NCI-H187 (cell line): ENCODE measurements around the gene CCDC197.

Experiments
- DNase-seq, 2 experiments: peaks; one replicate each; lab custom pipeline; 2025; lab: John Stamatoyannopoulos, UW

The CCDC197 gene

DNA sequence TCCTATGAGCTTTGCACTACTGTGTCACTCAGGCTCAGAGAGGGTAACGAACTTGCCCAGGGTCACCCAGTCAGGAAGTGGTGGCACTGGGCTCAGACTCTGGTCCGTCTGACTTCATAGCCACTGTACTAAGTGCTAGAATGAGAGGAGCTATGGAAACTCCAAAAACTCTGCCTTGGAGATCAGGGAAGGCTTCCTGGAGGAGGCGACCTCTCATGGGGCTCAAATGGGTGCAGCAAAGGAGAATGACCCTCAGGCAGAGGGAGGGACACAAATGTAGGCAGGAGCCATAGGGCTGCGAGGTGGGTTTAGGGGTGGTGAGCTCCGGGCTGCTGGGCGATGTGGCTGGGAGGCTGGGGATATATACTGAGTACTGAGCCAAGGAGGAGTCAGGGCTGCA is 3.2 kb downstream of the CCDC197 start:
- no peak for DNase-seq

DNA sequence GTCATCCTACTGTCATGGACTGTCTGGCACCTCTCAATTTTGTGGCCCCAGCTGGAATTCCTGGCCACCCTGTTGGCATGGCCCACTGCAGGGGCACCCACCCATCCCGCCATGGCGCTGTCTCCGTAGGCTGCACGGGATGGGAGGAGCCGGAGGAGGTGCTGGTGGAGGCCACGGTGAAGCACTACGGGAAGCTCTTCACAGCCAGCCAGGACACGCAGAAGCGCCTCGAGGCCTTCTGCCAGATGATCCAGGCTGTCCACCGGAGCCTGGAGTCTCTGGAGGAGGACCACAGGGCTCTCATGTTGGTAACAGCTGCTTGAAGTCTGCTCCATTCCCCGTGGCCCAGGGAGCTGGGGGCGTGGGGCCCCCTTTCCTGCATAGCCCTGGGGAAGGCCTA is 3.9 kb downstream of the CCDC197 start:
- no peak for DNase-seq

DNA sequence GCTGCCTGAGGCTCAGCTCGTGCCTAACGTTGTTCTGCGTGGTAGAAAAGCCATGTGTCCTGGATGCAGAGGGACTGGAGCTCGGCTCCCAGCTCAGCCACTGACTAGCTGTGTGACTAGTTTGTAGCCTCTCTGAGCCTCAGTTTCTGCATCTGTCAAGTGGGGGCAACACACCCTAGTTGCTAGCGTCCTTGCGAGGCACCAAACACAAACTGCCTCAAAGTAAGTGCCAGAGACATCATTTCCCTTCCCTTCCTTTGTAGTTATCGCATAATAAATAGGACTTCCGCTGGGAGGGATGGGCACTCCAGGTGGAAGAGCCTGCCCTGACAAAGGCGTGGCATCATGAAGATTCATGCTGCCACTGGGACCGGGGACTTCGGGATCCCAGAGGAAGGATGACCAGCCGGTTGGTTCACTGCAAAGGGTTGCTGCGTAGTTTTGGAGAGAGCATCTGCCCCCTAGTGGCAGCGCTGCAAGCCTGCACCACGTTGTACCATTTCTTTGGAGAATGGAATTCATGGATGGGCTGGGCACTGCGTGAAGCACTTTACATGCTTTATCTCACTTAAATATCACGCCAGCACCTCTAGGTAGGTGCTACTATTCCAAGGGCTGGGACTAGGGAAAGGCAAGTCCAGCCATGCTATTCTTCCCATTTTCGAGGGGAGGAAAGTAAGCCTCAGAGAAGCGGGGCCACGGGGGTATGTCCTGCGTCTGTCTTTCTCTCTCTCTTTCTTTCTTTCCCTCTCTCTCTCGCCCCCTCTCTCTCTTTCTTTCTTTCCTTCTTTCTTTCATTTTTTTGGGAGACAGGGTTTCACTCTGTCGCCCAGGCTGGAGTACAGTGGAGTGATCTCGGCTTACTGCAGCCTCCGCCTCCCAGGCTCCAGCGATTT is 4.6 kb downstream of the CCDC197 start:
- peak in 1 of 2 experiments; percentile 21 for DNase-seq

DNA sequence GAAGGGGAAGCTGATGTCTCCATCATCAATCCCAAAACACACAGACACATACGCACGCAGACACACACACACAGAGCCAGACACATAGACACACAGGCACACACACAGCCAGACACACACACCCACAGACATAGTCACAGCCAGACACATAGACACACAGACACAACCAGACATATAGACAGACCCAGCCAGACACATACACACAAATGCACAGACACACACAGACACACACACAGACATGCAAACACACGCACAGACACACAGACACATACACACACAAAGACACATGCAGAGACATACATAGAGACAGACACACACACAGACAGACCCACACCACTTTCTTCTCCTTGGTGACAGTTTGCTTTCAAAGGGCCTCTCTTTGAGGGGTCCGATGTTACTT is 6.3 kb downstream of the CCDC197 start:
- no peak for DNase-seq

DNA sequence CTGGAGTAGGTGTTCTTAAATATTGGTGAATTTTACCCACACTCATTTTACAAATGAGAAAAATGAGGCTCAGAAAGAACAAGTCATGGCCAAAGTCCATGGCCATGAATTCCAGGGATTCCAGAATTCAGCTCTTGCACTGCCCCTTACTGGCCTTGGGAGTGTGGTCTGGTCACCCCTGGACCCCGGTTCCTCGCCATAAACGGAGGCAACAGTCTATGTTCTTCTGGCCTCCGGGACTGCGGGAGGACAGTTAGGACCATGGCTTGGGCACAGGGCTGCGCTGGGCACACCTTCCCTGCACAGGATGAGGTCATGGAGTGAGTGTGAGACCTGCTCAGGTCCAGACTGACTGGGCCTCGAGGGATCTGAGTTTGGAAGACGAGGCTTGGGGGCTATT is 6.9 kb downstream of the CCDC197 start:
- DNase-seq, result no peak

DNA sequence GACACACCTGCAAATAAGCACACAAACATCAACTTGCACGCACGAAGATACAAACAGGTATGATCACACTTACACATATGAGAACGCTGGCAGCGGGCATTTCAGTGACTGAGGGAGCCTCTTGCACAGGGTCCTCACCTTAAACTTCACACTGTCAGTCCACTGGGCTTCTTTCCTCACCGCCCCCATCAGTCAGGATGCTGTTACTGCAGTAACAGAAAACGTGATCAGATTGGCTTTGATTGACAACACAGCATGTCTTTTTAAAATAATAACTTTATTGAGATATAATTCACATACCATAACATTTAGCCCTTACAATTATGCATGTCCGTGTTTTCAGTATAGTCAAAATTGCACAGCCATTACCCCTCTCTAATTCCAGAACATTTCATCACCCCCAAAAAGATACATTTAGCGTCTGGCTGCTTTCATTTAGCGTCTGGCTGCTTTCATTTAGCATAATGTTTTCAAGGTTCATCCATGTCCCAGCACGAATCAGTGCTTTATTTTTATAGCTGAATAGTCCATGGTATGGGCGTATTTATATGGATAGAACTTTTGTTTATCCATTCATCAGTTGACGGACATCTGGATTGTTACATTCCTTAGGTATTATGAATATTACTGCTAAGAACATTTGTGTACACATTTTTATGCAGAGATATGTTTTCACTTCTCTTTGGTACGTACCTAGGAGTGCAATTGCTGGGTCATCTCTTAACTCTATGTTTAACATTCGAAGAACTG is 8.4 kb downstream of the CCDC197 start:
- no peak for DNase-seq

DNA sequence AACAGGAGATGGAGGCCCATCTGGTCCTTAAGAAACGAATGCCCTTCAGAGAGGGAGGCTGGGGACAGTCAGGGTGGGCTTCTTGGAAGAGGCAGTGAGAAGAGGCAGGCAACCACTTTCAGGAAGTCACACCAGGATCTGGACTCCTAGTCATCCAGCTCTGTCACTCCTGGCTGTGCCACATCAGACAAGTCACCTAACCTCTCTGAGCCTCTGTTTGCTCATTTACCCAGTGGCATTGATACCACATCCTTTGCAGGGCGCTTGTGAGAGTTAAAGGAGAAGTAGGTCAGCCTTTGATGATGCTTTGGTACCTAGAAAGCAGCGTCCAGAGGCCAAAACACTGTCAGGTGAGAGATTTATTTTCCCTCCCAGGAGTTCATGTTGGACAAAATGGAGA is 11.1 kb downstream of the CCDC197 start:
- DNase-seq, result no peak

DNA sequence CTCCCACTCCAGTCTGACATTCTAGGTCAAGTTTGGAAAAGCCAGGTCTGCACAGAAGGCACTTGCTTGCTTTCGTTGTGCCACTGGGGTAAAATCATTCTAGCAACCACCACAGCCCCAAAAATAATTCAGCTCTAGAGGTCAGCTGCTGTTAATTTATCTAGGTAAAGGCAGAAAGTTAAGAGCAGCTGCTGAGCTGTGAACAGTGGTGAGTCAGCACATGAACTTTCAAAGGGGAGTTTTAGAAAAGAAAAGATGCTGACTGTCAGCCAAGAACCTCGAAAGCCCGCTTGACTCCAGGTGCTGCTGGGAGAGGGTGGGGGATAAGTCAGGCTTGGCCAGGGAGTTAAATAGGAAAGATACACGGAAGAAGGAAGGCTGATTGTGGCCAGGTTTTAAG is 12.7 kb downstream of the CCDC197 start:
- DNase-seq, result no peak

DNA sequence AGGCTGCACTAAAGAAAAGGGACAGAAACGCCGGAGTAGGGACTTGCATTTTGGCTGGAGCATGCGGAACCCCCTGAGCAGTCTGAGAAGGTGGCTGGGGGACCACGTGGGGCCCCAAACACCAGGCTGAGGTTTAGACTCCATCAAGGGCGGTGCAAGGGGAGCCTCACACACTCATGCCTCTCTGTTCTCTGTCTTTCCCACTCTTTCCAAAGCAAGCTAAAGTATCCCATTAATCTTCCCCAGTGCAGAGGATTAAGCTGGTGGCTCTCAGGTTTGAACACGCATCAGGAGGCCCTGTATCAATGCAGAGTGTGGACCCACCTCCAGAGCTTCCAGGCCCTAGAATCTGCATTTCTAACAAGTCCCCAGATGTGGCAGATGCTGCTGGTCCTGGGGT is 13.5 kb downstream of the CCDC197 start:
- DNase-seq, result no peak

DNA sequence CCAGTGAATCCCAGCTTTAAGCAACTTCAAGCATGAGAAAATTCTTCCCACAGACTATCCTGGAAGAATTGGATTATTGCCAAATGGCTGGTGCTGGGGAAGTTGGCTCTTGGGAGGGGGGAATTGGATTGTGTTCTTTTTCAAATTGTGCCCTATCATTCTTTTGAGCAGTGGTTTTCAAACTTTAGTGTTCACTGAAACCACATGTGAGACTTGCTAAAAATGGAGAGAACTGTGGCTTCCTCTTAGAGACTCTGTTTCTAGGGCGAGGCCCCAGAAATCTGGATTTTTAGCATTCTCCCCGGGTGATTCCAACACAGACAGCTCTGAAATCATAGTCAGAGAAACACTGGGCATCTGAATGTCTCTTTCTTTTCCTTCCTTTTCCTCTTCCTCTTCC is 14.7 kb downstream of the CCDC197 start:
- no peak for DNase-seq

DNA sequence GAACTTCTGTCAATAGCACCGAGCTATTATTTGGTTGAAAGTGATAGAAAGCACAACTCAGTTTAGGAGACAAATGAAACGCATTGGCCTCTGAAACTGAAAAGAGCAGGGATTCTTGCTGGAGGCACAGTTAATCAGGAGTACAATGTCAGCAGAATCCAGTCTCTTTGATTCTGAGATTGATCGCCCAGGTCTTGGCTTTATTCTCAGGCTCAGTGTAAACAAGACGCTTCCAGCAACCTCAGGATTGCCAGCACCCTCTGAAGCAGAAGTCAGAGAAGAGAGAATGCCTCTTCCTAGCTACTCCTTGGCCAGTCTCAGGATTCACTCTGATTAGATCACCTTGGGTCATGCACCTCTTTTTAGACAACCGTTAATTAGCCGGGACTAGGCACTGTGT is 17.3 kb downstream of the CCDC197 start:
- no peak for DNase-seq

DNA sequence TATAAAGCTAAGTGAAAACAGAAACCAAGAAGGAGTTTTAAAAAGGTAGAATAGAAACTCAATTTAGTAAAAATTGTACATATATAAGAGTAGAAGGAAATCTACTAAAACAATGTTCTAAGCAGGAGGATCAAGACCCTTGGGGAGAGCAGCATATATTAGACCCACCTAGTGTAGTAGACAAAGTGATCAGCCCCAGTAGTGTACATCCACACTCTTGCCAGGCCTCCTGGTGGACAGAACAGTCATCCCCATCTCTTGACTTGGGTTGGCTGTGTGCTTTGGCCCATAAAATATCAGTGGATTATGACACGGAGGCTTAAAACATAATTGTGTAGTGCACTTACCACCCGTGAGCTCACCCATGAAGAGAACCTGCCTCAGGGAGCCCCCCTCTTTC is 18.1 kb downstream of the CCDC197 start:
- DNase-seq, result no peak

DNA sequence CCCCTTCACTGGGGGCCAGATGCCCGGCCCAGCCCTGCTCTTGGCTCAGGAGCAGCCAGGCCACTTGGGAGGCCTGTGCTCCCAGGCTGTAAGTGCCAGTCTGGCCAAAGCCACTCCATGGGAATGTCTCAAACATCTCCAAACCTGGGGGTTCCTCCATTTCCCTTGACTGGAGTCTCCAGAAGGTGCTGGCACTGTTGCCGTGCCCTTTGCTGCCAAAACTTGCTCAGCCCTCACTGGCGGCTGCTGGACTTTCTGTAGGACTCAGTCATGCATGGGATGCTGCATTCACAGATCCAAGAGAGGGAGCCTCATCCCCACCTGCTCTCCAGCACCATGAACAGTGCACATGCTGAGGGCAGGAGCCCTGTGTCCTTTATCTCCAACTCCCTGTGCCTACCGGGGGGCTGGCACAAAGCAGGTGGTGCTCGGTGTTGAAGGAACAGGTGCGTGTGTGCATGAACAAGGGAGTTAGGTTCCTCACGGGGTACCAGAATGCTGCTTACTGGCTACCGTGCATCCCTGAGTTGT is 19.4 kb downstream of the CCDC197 start:
- no peak for DNase-seq

DNA sequence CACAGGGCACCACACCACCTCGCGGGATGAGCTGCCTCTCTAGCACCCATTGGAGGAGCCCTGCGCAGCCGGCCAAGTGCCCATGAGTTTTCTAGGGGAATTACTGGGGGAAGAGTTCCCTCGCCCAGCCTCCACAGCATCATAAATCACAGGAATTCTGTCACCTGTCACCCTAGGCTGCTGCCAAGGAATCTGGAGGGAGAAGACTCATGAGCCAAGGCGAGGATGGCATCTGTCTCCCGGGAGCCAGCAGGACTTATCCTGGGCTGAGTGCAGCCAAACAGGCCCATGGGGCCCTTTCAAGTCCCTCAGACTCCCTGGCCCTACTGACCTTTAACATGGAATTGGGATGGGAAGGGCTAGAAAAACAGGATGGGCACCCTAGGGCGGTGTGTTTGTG is 21.2 kb downstream of the CCDC197 start:
- DNase-seq, result no peak

DNA sequence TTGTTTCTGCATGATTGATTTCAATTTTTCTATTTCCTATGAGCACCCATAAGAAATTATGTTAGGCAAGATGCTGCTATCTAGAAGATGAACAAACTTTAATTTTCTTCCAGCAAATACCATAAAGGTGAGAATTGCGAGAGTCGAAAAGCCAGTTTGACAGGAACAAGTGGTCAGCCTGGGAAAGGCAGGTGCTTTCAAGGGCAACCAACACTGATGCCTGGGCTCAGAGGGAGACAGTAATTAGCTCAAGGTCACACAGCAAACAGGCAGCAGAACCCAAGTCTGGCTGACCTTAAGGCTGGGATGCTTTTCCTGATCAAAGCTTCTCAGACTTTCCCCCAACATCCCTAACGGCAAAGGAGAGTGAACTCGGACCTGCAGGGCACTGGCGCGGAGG is 22.2 kb downstream of the CCDC197 start:
- no peak for DNase-seq

DNA sequence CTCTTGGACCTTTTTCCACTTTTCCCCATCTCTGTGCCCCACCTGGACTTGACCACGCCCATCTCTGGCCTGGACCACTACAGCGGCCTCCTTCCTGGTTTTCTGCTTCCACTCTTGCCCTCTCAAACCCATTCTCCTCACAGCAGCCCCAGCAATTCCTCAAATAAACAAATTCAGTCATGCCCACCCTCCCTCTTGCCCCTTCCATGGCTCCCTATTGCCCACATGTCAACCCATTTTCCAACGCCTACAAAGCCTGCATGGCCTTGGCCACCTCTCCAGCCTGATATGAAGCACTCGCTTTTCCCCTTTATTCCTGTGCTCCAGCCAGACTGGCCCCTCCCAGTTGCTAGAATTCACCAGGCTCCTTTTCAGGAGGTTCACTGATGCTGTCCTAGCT is 23.2 kb downstream of the CCDC197 start:
- no peak for DNase-seq

DNA sequence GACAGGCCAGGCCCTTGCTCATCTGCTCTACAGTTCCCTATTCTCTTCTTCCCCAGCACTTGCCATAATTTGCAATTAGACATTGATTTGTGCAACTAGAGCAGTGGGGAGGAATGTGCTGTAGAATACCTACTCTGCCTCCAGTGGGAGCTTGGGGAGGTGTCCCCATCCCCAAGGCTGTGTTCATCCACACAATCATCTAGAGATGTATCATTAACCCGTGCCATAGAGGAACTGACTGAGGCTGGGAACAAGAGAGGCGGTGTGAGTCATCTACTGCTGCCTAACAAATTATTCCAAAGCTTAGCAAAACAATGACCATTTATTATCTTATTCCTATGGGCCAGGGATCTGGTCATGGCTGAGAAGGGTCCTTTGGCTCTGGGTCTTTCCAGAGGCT is 23.9 kb downstream of the CCDC197 start:
- no peak for DNase-seq

DNA sequence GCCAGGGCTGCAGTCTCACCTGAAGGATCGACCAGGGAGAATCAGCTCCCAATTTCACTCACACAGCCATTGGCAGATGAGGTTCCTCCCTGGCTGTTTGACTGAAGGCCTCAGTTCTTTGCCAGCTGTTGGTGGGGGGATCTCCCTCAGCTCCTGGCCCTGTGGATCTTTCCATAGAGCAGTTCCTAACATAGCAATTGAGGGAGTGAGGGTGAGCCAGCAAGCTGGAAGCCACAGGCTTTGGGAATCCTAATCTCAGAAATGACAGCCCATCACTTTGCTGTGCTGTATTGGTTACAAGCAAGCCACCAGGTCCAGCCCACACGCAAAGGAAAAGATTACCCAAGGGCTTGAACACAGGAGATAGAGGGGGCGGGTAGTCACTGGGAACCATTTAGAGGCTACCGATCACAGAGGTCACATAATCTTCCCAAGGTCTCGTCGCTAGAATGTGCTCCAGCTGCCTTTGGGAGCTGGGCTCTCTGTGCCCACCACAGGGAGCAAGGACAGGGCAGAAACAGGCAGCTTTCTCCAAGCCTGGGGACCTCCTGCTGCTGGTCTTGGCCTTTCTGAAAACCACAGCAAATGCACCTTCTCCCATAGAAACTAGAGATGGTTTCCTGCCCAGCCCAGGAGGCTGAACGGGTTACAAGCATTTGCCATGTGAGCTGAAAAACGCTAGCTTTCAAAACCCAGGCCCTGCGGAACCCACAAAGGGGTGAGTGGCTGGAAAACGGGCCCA is 24.5 kb downstream of the CCDC197 start:
- DNase-seq, result no peak

DNA sequence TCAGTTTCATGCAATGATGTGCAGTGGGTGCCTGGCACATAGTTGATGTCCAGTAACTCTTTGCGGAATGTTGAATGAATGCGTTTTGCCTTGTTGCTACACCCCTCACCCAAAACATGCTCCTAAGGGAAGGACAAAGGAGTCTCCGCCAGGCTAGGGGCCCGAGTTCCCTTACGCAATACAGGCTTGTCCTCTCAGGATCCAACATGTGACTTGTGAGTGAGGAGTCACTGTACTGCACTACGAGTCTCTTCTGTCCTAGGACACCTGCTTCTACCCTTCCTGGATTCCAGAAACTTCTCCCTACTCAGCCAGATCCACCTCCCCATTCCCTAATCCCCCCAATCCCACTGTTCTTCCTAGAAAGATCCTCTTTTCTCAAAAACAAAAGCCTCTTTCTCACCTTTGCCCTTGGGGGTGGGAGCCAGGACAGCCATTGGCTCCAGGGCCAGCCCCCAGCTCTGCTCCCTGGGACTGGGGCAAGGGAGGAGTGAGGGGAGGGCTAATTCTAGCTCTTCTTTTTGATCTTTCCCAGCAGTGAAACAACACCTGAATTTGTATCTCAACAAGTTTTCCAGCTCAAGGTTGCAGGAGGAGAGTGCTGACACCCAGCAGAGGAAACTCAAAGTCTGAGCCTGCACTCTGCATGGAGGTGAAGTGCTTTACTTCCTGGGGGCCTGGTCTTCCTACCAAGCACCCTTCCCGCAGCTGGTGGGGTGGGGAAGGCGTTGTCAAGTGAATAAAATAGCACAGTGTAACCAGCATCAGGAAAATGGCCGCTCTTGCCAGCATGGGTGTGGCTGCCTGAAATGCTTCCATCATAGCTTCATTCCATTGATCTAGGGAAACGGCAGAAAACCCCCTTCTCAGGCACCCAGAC is 25.7 kb downstream of the CCDC197 start:
- no peak for DNase-seq

DNA sequence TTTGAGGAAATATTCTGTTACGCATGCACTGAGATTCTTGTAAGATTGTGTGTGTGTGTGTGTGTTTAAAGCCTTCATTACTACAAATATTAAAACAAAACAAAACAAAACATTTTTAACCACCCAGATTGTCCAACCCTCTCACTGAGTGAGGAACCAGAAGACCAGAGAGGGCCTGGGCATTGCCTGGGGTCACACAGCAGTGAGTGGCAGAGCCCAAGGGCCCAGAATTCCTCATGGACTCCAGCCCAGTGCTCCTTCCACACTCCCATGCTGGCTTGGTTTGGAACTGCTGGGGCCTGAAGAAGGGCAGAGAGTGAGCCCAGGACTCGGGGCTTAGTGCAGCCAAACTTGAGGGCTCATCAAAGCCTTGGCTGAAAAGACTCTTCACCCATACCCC is 27.4 kb downstream of the CCDC197 start:
- DNase-seq, result no peak

DNA sequence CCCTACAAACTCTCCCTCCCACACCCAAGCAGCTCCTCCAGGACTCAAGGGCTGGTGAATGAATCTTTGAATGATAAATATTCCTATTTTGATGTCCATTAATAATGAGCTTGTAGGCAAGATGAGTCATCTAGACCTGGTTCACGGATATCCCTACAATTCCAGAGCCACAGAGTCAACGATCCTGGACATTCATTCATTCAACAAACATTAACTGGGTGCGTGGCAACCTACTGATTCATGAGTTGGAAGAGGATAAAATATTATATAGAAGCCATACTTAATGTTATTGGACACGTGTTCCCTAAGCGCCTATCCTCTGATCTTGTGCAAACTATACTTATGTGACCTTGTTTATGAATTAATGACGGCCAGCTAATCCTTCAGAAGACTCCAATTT is 28.6 kb downstream of the CCDC197 start:
- no peak for DNase-seq
